Epithelial cell of proximal tubule (primary cell): ENCODE data around the gene SLC5A5. TPM values are rescaled to one million over a fixed set of nuclear protein-coding genes. Genes with fewer than 3 reads are reported as not detected.
A peak's percentile ranks its signal among the peaks of the same experiment; 100 is the strongest.

ENCODE experiments used
- DNase-seq: peaks from one replicate; pipeline ENCODE4 v3.0.0-alpha.2; 2011; ENCODE audit warnings: low read depth
- H3K4me3 ChIP-seq: 2 replicates; pipeline ENCODE4 v1.5.1; 2011; ENCODE audit warnings: low read depth, mild to moderate bottlenecking, low read length
- total RNA-seq: library from RNA; depleted of rRNA; stranded (reverse); fragments of >200 nt; gene quantifications from 2 replicates; pipeline ENCODE4 v1.2.3, GENCODE V29; 2015
- TF ChIP-seq, protein P1 (sequence below): conservative IDR thresholded peaks from 2 replicates; pipeline ENCODE4 v1.5.1; 2012; ENCODE audit warnings: low read depth, mild to moderate bottlenecking, low read length

The SLC5A5 gene
- total RNA-seq, 1 donor from 2014 or later = not detected

- no peak for DNase-seq
- TF ChIP-seq, protein P1, sequence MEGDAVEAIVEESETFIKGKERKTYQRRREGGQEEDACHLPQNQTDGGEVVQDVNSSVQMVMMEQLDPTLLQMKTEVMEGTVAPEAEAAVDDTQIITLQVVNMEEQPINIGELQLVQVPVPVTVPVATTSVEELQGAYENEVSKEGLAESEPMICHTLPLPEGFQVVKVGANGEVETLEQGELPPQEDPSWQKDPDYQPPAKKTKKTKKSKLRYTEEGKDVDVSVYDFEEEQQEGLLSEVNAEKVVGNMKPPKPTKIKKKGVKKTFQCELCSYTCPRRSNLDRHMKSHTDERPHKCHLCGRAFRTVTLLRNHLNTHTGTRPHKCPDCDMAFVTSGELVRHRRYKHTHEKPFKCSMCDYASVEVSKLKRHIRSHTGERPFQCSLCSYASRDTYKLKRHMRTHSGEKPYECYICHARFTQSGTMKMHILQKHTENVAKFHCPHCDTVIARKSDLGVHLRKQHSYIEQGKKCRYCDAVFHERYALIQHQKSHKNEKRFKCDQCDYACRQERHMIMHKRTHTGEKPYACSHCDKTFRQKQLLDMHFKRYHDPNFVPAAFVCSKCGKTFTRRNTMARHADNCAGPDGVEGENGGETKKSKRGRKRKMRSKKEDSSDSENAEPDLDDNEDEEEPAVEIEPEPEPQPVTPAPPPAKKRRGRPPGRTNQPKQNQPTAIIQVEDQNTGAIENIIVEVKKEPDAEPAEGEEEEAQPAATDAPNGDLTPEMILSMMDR = no peak
- peak overlapping the region; percentile 93 for H3K4me3 ChIP-seq
Observed at GRCh38 chr19:17860331-17860992, 11.3 kb upstream of the SLC5A5 start.

- DNase-seq = no peak
- peak overlapping the region; percentile 93 for H3K4me3 ChIP-seq
- TF ChIP-seq, protein P1 = no peak
Observed at GRCh38 chr19:17860993-17861360, 10.8 kb upstream of the SLC5A5 start.

DNA sequence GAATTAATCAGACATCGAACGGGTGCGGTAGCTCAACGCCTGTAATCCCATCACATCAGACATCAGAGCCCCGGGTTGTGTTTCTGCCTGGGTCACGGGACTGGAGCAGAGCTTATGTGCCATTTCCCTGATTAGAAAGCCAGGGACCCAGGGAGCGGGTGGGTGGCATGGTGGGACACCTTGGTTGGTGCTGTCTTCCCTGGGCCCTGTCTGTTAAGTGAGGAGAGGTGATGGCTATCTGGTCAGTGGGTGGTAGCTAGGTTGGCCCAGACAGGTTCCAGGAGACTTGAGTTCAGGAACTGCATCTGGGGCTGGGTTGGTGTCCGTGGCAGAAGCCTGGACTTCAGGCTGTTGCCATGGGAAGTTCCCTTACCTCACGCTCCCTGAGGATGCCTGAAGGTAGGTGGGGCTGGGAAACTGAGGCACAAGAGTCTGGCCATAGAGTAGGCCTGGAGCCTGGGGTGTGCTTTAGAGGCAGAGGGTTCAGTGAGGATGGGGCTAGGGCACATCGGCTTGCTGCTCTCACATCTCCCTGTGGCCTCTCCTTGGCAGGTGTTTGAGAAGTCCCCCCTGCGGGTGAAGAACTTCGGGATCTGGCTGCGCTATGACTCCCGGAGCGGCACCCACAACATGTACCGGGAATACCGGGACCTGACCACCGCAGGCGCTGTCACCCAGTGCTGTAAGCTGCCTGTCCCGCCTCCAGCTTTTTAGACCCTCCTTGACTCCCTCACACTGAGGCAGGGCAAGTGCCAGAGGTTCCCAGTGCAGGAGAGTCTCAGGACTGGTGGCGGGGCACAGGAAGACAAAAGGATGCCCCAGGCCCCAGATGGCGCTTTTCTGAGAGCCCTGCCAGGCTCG, 10.0 kb upstream of the SLC5A5 start:
- peak overlapping the region; percentile 93 for H3K4me3 ChIP-seq
- DNase-seq = no peak
- TF ChIP-seq, protein P1 = no peak

- no peak overlapping the region for H3K4me3 ChIP-seq
- no peak for DNase-seq
- TF ChIP-seq, protein P1 = no peak
Observed at GRCh38 chr19:17862711-17863519, 8.8 kb upstream of the SLC5A5 start.

- H3K4me3 ChIP-seq = no peak overlapping the region
- TF ChIP-seq, protein P1 = no peak
- no peak for DNase-seq
Observed at GRCh38 chr19:17863520-17864182, 8.1 kb upstream of the SLC5A5 start.
